ENCODE measurements around the gene RAET1G.
"Not testable (repeated sequence)": the region's sequence is repeated elsewhere in the genome, so short reads cannot be mapped to it uniquely, and the experiment has no call there.

RAET1G gene

GRCh38 chr6:149934249-149935156, 11.6 kb upstream of the RAET1G start:
- peak; percentile 47 to 56 (median 52) for DNase-seq (ENCODE audit: low read depth in 4 of 4, low spot score in 1 of 4)

GRCh38 chr6:149933461-149933860, 10.5 kb upstream of the RAET1G start:
- DNase-seq (ENCODE audit: low read depth in 4 of 4, low spot score in 1 of 4): no peak

- no peak for DNase-seq (ENCODE audit: low read depth in 4 of 4, low spot score in 1 of 4)
Measured at GRCh38 chr6:149933036-149933435, 10.1 kb upstream of the RAET1G start.

- DNase-seq (ENCODE audit: low read depth in 4 of 4, low spot score in 1 of 4): no peak
Measured at GRCh38 chr6:149931501-149931900, 8.6 kb upstream of the RAET1G start.

GRCh38 chr6:149929422-149929821, 6.5 kb upstream of the RAET1G start:
- DNase-seq (ENCODE audit: low read depth in 4 of 4, low spot score in 1 of 4): no peak

GRCh38 chr6:149927025-149927424, 4.1 kb upstream of the RAET1G start:
- not testable (repeated sequence) for DNase-seq (ENCODE audit: low read depth in 4 of 4, low spot score in 1 of 4)

- DNase-seq (ENCODE audit: low read depth in 4 of 4, low spot score in 1 of 4): peak; percentile 48 to 85 (median 59)
Measured at GRCh38 chr6:149925974-149926777, 3.3 kb upstream of the RAET1G start.

- no peak for DNase-seq (ENCODE audit: low read depth in 4 of 4, low spot score in 1 of 4)
Measured at GRCh38 chr6:149925253-149925973, 2.5 kb upstream of the RAET1G start.

- no peak for DNase-seq (ENCODE audit: low read depth in 4 of 4, low spot score in 1 of 4)
Measured at GRCh38 chr6:149924933-149925252, 2.0 kb upstream of the RAET1G start.

GRCh38 chr6:149924206-149924932, 1.4 kb upstream of the RAET1G start:
- no peak for DNase-seq (ENCODE audit: low read depth in 4 of 4, low spot score in 1 of 4)

- no peak for DNase-seq (ENCODE audit: low read depth in 4 of 4, low spot score in 1 of 4)
Measured at GRCh38 chr6:149923327-149923986, 536 bp upstream of the RAET1G start.

- DNase-seq (ENCODE audit: low read depth in 4 of 4, low spot score in 1 of 4): not testable (repeated sequence)
Measured at GRCh38 chr6:149922091-149922490, 830 bp downstream of the RAET1G start.

GRCh38 chr6:149921361-149921760, 1.6 kb downstream of the RAET1G start:
- no peak for DNase-seq (ENCODE audit: low read depth in 4 of 4, low spot score in 1 of 4)

GRCh38 chr6:149919834-149920225, 3.1 kb downstream of the RAET1G start:
- no peak for DNase-seq (ENCODE audit: low read depth in 4 of 4, low spot score in 1 of 4)

GRCh38 chr6:149919126-149919833, 3.6 kb downstream of the RAET1G start:
- not testable (repeated sequence) for DNase-seq (ENCODE audit: low read depth in 4 of 4, low spot score in 1 of 4)

- DNase-seq (ENCODE audit: low read depth in 4 of 4, low spot score in 1 of 4): no peak
Measured at GRCh38 chr6:149918151-149918905, 4.6 kb downstream of the RAET1G start.

GRCh38 chr6:149917679-149918078, 5.2 kb downstream of the RAET1G start:
- DNase-seq (ENCODE audit: low read depth in 4 of 4, low spot score in 1 of 4): no peak

- DNase-seq (ENCODE audit: low read depth in 4 of 4, low spot score in 1 of 4): no peak
Measured at GRCh38 chr6:149915970-149916865, 6.7 kb downstream of the RAET1G start.

All from stimulated activated CD4-positive, alpha-beta T cell treated with anti-CD3 and anti-CD28 coated beads, Interleukin-1b, Interleukin-23, amount 100 ng/mL, for 24 hours (primary cell).